HG03460 (cell line): ENCODE data around the gene COG1.

ENCODE experiments used
- ATAC-seq: cut with Tn5 transposase; IDR thresholded peaks from one replicate; pipeline ENCODE4 v1.9.1; 2021; ENCODE audit not compliant: unreplicated experiment

The COG1 gene

GRCh38 chr17:73198930-73199260 lies 6.0 kb downstream of the COG1 start:
- ATAC-seq = no peak

- no peak for ATAC-seq
Observed at GRCh38 chr17:73199751-73200317, 7.0 kb downstream of the COG1 start.

- ATAC-seq = no peak
Observed at GRCh38 chr17:73200476-73200875, 7.6 kb downstream of the COG1 start.

- no peak for ATAC-seq
Observed at GRCh38 chr17:73201215-73202069, 8.6 kb downstream of the COG1 start.

GRCh38 chr17:73203135-73203787 lies 10.4 kb downstream of the COG1 start:
- ATAC-seq = no peak

- ATAC-seq = no peak
Observed at GRCh38 chr17:73203788-73204479, 11.1 kb downstream of the COG1 start.

GRCh38 chr17:73205459-73205961 lies 12.7 kb downstream of the COG1 start:
- no peak for ATAC-seq

- ATAC-seq = no peak
Observed at GRCh38 chr17:73208139-73208827, 15.4 kb downstream of the COG1 start.

- ATAC-seq = no peak
Observed at GRCh38 chr17:73209436-73209835, 16.6 kb downstream of the COG1 start.

GRCh38 chr17:73210002-73210678 lies 17.3 kb downstream of the COG1 start:
- no peak for ATAC-seq

GRCh38 chr17:73211745-73212144 lies 18.9 kb downstream of the COG1 start:
- no peak for ATAC-seq

- ATAC-seq = no peak
Observed at GRCh38 chr17:73214008-73214407, 21.2 kb downstream of the COG1 start.

GRCh38 chr17:73214851-73215250 lies 22.0 kb downstream of the COG1 start:
- no peak for ATAC-seq

- no peak for ATAC-seq
Observed at GRCh38 chr17:73215447-73215846, 22.6 kb downstream of the COG1 start.

- ATAC-seq = no peak
Observed at GRCh38 chr17:73223626-73224230, 30.9 kb downstream of the COG1 start.

- no peak for ATAC-seq
Observed at GRCh38 chr17:73224237-73224636, 31.4 kb downstream of the COG1 start.

- ATAC-seq = no peak
Observed at GRCh38 chr17:73224663-73225305, 31.9 kb downstream of the COG1 start.

- no peak for ATAC-seq
Observed at GRCh38 chr17:73226556-73227172, 33.8 kb downstream of the COG1 start.

- no peak for ATAC-seq
Observed at GRCh38 chr17:73227379-73227778, 34.5 kb downstream of the COG1 start.
